Neuronal stem cell (in vitro differentiated cells): ENCODE data around the gene CHST3.

Source experiments
- DNase-seq: peaks from one replicate; pipeline ENCODE4 v3.0.0-alpha.2; 2013; ENCODE audit warnings: low spot score
- H2AFZ ChIP-seq: one replicate; pipeline ENCODE4 v1.6.1; 2013; ENCODE audit warnings: mild to moderate bottlenecking, low read length, inconsistent platforms
- H2AK5ac ChIP-seq: 2 replicates; pipeline ENCODE4 v1.6.1; 2013; ENCODE audit warnings: low read depth, mild to moderate bottlenecking, inconsistent platforms, low read length, moderate library complexity, mixed read lengths
- H2BK120ac ChIP-seq: 2 replicates; pipeline ENCODE4 v1.6.1; 2013; ENCODE audit warnings: low read depth, mild to moderate bottlenecking, inconsistent platforms, low read length, moderate library complexity, mixed read lengths
- H2BK12ac ChIP-seq: one replicate; pipeline ENCODE4 v1.6.1; 2013; ENCODE audit warnings: low read length, inconsistent platforms
- H2BK15ac ChIP-seq: 2 replicates; pipeline ENCODE4 v1.6.1; 2013; ENCODE audit warnings: mild to moderate bottlenecking, low read length, inconsistent platforms, mixed read lengths
- H2BK5ac ChIP-seq: one replicate; pipeline ENCODE4 v1.6.1; 2013; ENCODE audit warnings: inconsistent platforms, mild to moderate bottlenecking, low read length, moderate library complexity
- H3K14ac ChIP-seq: one replicate; pipeline ENCODE4 v1.6.1; 2013; ENCODE audit warnings: low read length, inconsistent platforms
- H3K18ac ChIP-seq: 2 replicates; pipeline ENCODE4 v1.6.1; 2013; ENCODE audit warnings: low read length, inconsistent platforms
- H3K23ac ChIP-seq: 2 replicates; pipeline ENCODE4 v1.6.1; 2013; ENCODE audit warnings: low read depth, mild to moderate bottlenecking, mixed read lengths, low read length, inconsistent platforms; ENCODE audit not compliant: poor library complexity
- H3K27ac ChIP-seq: replicated peaks from 3 replicates; pipeline ENCODE4 v1.5.1; 2013; ENCODE audit warnings: low read length, inconsistent platforms
- H3K27me3 ChIP-seq, 3 experiments: 2 replicates each; pipeline ENCODE4 v1.6.1; 2013; ENCODE audit warnings: low read length in 3 of 3, mild to moderate bottlenecking in 2 of 3, inconsistent platforms in 1 of 3, low read depth in 1 of 3, mixed read lengths in 1 of 3, moderate library complexity in 1 of 3; ENCODE audit not compliant: control insufficient read depth in 3 of 3, insufficient read depth in 3 of 3
- H3K36me3 ChIP-seq, 2 donors: replicated peaks in 1 of 2; 2 replicates each; pipeline ENCODE4 v1.6.1; 2013; ENCODE audit warnings: low read length in 2 of 2; ENCODE audit not compliant: control insufficient read depth in 2 of 2, insufficient read depth in 2 of 2
- H3K4ac ChIP-seq: 2 replicates; pipeline ENCODE4 v1.6.1; 2013; ENCODE audit warnings: inconsistent platforms, mild to moderate bottlenecking, low read length, moderate library complexity
- H3K4me1 ChIP-seq, 2 donors: 1 replicate in 1 of 2; 2 replicates in 1 of 2; pipeline ENCODE4 v1.6.1; 2013; ENCODE audit warnings: low read length in 2 of 2, low read depth in 1 of 2; ENCODE audit not compliant: control insufficient read depth in 2 of 2, insufficient read depth in 1 of 2
- H3K4me2 ChIP-seq: one replicate; pipeline ENCODE4 v1.6.1; 2013; ENCODE audit warnings: mild to moderate bottlenecking, low read length, inconsistent platforms; ENCODE audit not compliant: insufficient read depth, poor library complexity, severe bottlenecking
- H3K4me3 ChIP-seq, 2 donors: 2 replicates each; pipeline ENCODE4 v1.5.1; 2013; ENCODE audit warnings: low read length in 2 of 2, mild to moderate bottlenecking in 2 of 2, inconsistent platforms in 1 of 2, moderate library complexity in 1 of 2
- H3K79me1 ChIP-seq: one replicate; pipeline ENCODE4 v1.6.1; 2013; ENCODE audit warnings: low read depth, mild to moderate bottlenecking, inconsistent platforms, low read length, moderate library complexity
- H3K9ac ChIP-seq: one replicate; pipeline ENCODE4 v1.6.1; 2013; ENCODE audit warnings: mild to moderate bottlenecking, low read depth, low read length, inconsistent platforms; ENCODE audit not compliant: poor library complexity
- H3K9me3 ChIP-seq, 2 donors: replicated peaks in 1 of 2; 2 replicates each; pipeline versions ENCODE3 to v1.6.1; 2013; ENCODE audit warnings: low read length in 2 of 2, mild to moderate bottlenecking in 2 of 2, inconsistent platforms in 1 of 2, low read depth in 1 of 2, mixed read lengths in 1 of 2, moderate library complexity in 1 of 2; ENCODE audit not compliant: control insufficient read depth in 2 of 2, insufficient read depth in 1 of 2
- H4K8ac ChIP-seq: one replicate; pipeline ENCODE4 v1.6.1; 2013; ENCODE audit warnings: low read depth, mild to moderate bottlenecking, inconsistent platforms, low read length, moderate library complexity
- H4K91ac ChIP-seq: one replicate; pipeline ENCODE4 v1.6.1; 2013; ENCODE audit warnings: low read length, low read depth, mild to moderate bottlenecking, inconsistent platforms; ENCODE audit not compliant: poor library complexity
- WGBS, 2 donors: extraction: QIAGEN DNeasy Blood & Tissue Kit; methylation state at CpG; one replicate each; pipeline ENCODE4 v1.1.7; 2013; ENCODE audit warnings: missing lambda C conversion rate in 2 of 2, mixed read lengths in 1 of 2; ENCODE audit not compliant: insufficient read length in 2 of 2, insufficient replicate concordance in 1 of 2; ENCODE audit errors: extremely low coverage in 2 of 2; 5-methylcytosine and 5-hydroxymethylcytosine counted together

The CHST3 gene

DNA sequence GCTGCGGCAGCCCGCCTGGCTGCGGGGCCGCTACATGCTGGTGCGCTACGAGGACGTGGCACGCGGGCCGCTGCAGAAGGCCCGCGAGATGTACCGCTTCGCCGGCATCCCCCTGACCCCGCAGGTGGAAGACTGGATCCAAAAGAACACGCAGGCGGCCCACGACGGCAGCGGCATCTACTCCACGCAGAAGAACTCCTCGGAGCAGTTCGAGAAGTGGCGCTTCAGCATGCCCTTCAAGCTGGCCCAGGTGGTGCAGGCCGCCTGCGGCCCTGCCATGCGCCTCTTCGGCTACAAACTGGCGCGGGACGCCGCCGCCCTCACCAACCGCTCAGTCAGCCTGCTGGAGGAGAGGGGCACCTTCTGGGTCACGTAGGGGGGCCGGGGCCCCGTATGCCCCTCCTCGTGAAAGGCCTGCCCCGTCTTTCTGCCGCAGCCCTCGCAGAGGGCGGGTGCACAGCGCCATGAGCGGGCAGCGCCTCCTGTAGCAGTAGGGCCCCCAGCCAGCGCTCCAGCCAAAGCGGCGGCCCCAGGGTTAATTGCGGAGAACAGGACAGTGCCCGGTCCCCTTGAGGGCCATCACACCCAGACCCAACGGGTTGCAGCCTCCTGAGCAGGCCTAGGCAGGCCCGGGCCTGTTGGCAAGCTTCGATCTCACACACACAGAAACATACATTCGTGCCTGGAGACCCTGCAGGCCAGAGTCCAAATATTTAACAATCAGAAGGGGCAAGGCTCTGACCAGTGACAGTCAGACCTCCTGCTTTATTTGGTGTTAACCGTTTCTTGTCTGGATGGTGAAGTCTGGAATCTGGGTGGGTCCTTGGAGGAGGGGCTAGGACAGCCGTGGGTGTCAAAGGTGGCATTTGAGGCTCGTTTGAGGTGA lies 44.1 kb downstream of the CHST3 start:
- Histone ChIP-seq H3K14ac (no peak overlapping the region), H3K4ac (no peak overlapping the region), H4K91ac (no peak overlapping the region), H3K27me3 (no peaks in the 10 kb centered on the region), H3K4me1 (peaks cover 17 to 22% of the 10 kb centered on the region in 2 donors), H3K79me1 (peaks cover 2% of the 10 kb centered on the region), H3K36me3 (peaks cover 4 to 48% of the 10 kb centered on the region in 2 donors), H3K4me3 (peak overlapping the region in 1 of 2 donors; percentile 28), H4K8ac (no peak overlapping the region), H3K9me3 (no peaks in the 10 kb centered on the region), H3K9ac (no peak overlapping the region), H2AK5ac (peak overlapping the region; percentile 24), H2AFZ (no peak overlapping the region), H3K23ac (peak overlapping the region; percentile 86), H3K4me2 (no peak overlapping the region), H2BK5ac (no peak overlapping the region), H3K18ac (peak overlapping the region; percentile 72), H3K27ac (no peak overlapping the region), H2BK12ac (peak overlapping the region; percentile 94), H2BK120ac (peak overlapping the region; percentile 58), H2BK15ac (peak overlapping the region; percentile 16)
- WGBS, 2 donors, result no CpG with 5 or more reads among the region's 58 CpGs
- no peak for DNase-seq

DNA sequence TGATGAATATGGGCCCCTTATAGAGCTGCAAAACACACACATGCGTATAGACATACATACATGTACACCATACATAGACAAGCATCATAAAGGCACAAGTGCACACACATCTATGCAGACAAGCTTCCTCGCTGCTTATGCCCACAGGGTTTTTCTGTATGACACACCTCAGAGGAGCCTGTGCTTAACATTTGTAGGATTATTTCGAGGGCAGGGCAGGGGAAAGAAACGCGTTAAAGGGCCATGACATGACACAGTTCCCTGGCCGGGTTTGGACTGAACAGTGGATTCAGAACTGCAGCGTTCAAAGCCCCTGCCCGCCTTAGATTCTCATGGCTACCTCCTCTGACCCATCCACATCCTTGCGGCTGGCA lies 44.8 kb downstream of the CHST3 start:
- Histone ChIP-seq H3K79me1 (peaks cover 2% of the 10 kb centered on the region), H3K36me3 (peaks cover 4 to 48% of the 10 kb centered on the region in 2 donors), H3K4me3 (no peak overlapping the region), H2BK5ac (no peak overlapping the region), H3K27me3 (no peaks in the 10 kb centered on the region), H3K9ac (peak overlapping the region; percentile 13), H2BK120ac (no peak overlapping the region), H2AFZ (peak overlapping the region; percentile 76), H3K9me3 (no peaks in the 10 kb centered on the region), H2AK5ac (peak overlapping the region; percentile 30), H3K18ac (peak overlapping the region; percentile 93), H2BK12ac (no peak overlapping the region), H3K4me2 (no peak overlapping the region), H3K4me1 (peaks cover 17 to 22% of the 10 kb centered on the region in 2 donors), H2BK15ac (peak overlapping the region; percentile 62), H3K4ac (no peak overlapping the region), H4K8ac (no peak overlapping the region), H3K14ac (no peak overlapping the region), H4K91ac (no peak overlapping the region), H3K23ac (no peak overlapping the region), H3K27ac (peak overlapping the region; percentile 60)
- DNase-seq, result no peak
- WGBS, 2 donors, result no CpG with 5 or more reads among the region's 9 CpGs

DNA sequence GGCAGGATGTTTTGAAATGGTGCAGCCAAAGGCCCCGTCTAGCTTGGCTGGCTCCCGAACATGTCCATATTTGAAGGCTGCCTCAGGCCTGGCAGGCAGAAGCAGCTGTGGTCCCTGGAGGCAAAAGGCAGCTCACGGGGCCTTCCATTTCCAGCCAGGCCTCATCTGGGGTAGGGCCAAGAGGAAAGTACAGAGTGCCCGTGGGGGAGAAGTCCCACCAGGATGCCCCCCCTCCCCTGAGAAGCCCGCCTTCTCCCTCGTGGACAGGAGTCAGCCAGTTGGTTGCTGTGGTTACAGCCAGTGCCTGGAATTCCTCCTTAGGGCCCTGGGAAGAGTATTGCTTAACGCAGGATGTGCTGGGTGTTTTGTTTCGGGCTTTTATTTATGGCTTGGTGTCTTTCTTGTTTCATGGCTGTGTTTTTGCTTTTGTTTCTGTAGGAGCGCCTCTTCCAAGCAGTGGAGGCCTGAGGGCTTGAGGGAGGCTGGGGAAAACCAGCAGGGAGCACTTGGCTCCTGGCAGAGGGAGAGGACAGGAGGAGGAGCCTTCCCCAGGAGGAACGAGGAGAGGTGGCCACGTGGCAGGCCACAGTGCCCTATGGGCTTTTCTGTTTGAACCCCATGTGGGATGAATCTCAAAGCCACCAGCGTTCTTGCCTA lies 45.4 kb downstream of the CHST3 start:
- Histone ChIP-seq H3K23ac (no peak overlapping the region), H3K27ac (peak overlapping the region; percentile 60), H3K4me1 (peaks cover 17 to 22% of the 10 kb centered on the region in 2 donors), H2BK15ac (peak overlapping the region; percentile 62), H2BK5ac (no peak overlapping the region), H4K91ac (no peak overlapping the region), H2AK5ac (peak overlapping the region; percentile 30), H2BK120ac (no peak overlapping the region), H3K4ac (no peak overlapping the region), H2AFZ (peak overlapping the region; percentile 76), H3K14ac (no peak overlapping the region), H3K4me3 (no peak overlapping the region), H4K8ac (no peak overlapping the region), H3K18ac (peak overlapping the region; percentile 93), H3K4me2 (no peak overlapping the region), H3K36me3 (peaks cover 4 to 48% of the 10 kb centered on the region in 2 donors), H3K9me3 (no peaks in the 10 kb centered on the region), H2BK12ac (no peak overlapping the region), H3K27me3 (no peaks in the 10 kb centered on the region), H3K9ac (peak overlapping the region; percentile 13), H3K79me1 (peaks cover 2% of the 10 kb centered on the region)
- WGBS, 2 donors, result no CpG with 5 or more reads among the region's 12 CpGs
- DNase-seq, result peak; percentile 27
